PC-9 (cell line): ENCODE measurements around the gene MECP2. TPM values are rescaled to one million over a fixed set of nuclear protein-coding genes. Genes with fewer than 3 reads are reported as not detected.

Experiments used
- BruUV-seq: library from RNA; stranded (reverse); fragments of 400-500 nt; replicated peaks from 2 replicates; lab custom pipeline; 2021; lab: Mats Ljungman, UMichigan
- CTCF ChIA-PET: fragments of 300-600 bp; sonication (Branson Sonifier 250); formaldehyde crosslinking; loops from one replicate; lab custom pipeline; 2022; ENCODE audit warnings: antibody characterized with exemption; lab: Charles Lee
- POLR2A ChIA-PET: fragments of 300-600 bp; sonication (Branson Sonifier 250); formaldehyde crosslinking; loops from one replicate; lab custom pipeline; 2022; ENCODE audit warnings: antibody characterized with exemption; ENCODE audit not compliant: unreplicated experiment; lab: Charles Lee
- DNase-seq, 2 experiments: peaks; one replicate each; pipeline versions ENCODE4 v3.0.0 to v3.0.0-alpha.2; 2015 to 2022; ENCODE audit warnings: mixed read lengths in 1 of 2
- H2AFZ ChIP-seq: fragments of 200-600 bp; sonication (generic); 2 replicates; pipeline ENCODE4 v1.8.1; 2017; ENCODE audit warnings: antibody characterized with exemption
- H3F3A ChIP-seq: fragments of 200-600 bp; sonication (generic); 2 replicates; pipeline ENCODE4 v1.8.1; 2017; ENCODE audit warnings: antibody characterized with exemption, mild to moderate bottlenecking, low read depth; ENCODE audit not compliant: insufficient read depth
- H3K27ac ChIP-seq: fragments of 200-600 bp; sonication (generic); 2 replicates; pipeline ENCODE4 v1.6.1; 2016; ENCODE audit warnings: mixed run types
- H3K27me3 ChIP-seq: fragments of 200-600 bp; sonication (generic); 2 replicates; pipeline ENCODE4 v1.6.1; 2016; ENCODE audit warnings: low read depth, mixed run types; ENCODE audit not compliant: insufficient read depth
- H3K36me3 ChIP-seq: fragments of 200-600 bp; sonication (generic); 2 replicates; pipeline ENCODE4 v1.6.1; 2016; ENCODE audit warnings: low read depth, mixed run types
- H3K4me1 ChIP-seq: fragments of 200-600 bp; sonication (generic); replicated peaks from 2 replicates; pipeline ENCODE4 v1.6.1; 2016; ENCODE audit warnings: mixed run types; ENCODE audit not compliant: insufficient read depth
- H3K4me2 ChIP-seq: fragments of 200-600 bp; sonication (generic); 2 replicates; pipeline ENCODE4 v1.6.1; 2017; ENCODE audit warnings: mixed run types
- H3K4me3 ChIP-seq: fragments of 200-600 bp; sonication (generic); 2 replicates; pipeline ENCODE4 v1.6.1; 2016; ENCODE audit warnings: mixed run types
- H3K79me2 ChIP-seq: fragments of 200-600 bp; sonication (generic); 2 replicates; pipeline ENCODE4 v1.6.1; 2017; ENCODE audit warnings: low read depth, mixed run types
- H3K9me2 ChIP-seq: fragments of 200-600 bp; sonication (generic); 2 replicates; pipeline ENCODE4 v1.8.1; 2017; ENCODE audit warnings: mild to moderate bottlenecking; ENCODE audit not compliant: insufficient read depth
- H3K9me3 ChIP-seq: fragments of 200-600 bp; sonication (generic); 2 replicates; pipeline ENCODE4 v1.8.1; 2016; ENCODE audit warnings: low read depth; ENCODE audit not compliant: insufficient read depth
- H4K20me1 ChIP-seq: fragments of 200-600 bp; sonication (generic); 2 replicates; pipeline ENCODE4 v1.8.1; 2017; ENCODE audit not compliant: insufficient read depth
- CTCF ChIP-seq: fragments of 200-600 bp; sonication (generic); conservative IDR thresholded peaks from 2 replicates; pipeline ENCODE4 v1.6.1; 2017; ENCODE audit warnings: mixed run types, antibody characterized with exemption, mild to moderate bottlenecking, moderate library complexity
- EZH2 ChIP-seq: fragments of 200-600 bp; sonication (generic); IDR thresholded peaks from 2 replicates; pipeline ENCODE4 v1.8.0; 2017; ENCODE audit warnings: antibody characterized with exemption, low read depth
- intact Hi-C: fragments of 100-400 bp; cut with micrococcal nuclease; formaldehyde crosslinking; loops from one replicate; pipeline ENCODE4 v1.10.0; 2022; ENCODE audit not compliant: unreplicated experiment
- total RNA-seq: library from RNA; stranded (reverse); gene quantifications from 2 replicates; pipeline ENCODE4 v1.2.3, GENCODE V29; 2021

MECP2 gene
- total RNA-seq, 1 experiment from 2014 or later: 85.6 TPM

DNA sequence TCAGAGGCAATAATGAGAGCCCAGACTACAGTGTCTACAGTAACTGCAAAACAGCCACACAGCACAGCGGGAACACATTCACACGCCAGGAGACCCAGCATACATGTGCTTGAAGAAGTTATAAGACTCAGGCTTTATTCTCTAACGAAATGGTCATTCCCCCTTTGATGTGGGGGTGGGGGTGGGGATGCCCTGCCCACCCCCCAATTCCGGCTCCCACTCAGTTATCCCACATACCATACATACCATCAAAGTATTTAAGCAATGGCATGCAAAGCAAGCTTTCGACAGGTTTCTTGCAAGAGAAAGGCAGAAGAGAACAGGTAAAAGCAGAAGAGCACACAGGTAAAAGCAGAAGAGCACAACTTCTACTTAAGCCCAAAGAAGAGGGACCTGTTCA, 3.6 kb downstream of the MECP2 start:
- H3K36me3 ChIP-seq: 0 out of 2 replicates have a peak, but pooled peaks cover 5% of the 10 kb centered on the region
- H3K4me1 ChIP-seq: 0 out of 2 replicates have a peak, but pooled peaks cover 14% of the 10 kb centered on the region
- H3F3A ChIP-seq: no peaks in the 10 kb centered on the region
- no TSS peak for BruUV-seq
- peaks cover 53% of the 10 kb centered on the region for H4K20me1 ChIP-seq
- H3K9me2 ChIP-seq: no peaks in the 10 kb centered on the region
- H3K27me3 ChIP-seq: no peaks in the 10 kb centered on the region
- POLR2A ChIA-PET: no interaction called here
- no peaks in the 10 kb centered on the region for H3K9me3 ChIP-seq
- H3K4me2 ChIP-seq: no peak overlapping the region
- no peak for TF ChIP-seq EZH2
- TF ChIP-seq CTCF: no peak
- CTCF ChIA-PET: interaction anchor here (0.7 kb wide), 1 partner anchor 655 kb away, joined by 6 read pairs; no protein-coding TSS in a partner anchor
- no peak overlapping the region for H2AFZ ChIP-seq
- no peak overlapping the region for H3K27ac ChIP-seq
- H3K79me2 ChIP-seq: peaks cover 79% of the 10 kb centered on the region
- no peak overlapping the region for H3K4me3 ChIP-seq
- DNase-seq: no peak
- intact Hi-C loops: no loop called here

DNA sequence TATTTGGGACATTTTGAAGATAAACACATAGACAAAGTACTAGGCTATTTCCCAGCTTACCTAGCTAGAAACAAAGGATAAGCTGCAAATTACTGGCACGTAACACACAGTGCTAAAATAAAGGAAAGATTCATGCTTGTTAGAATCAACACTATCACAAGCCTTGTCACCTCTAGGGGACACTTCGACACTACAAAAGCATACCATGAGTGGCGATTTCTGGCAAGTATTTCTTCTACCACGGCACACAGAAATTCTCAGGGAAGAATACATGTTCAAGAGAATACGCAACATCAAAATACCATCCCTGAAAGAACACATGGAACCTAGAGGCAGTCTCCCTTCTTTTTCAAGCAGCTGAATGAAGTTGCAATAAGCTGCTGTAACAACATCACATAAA, 5.1 kb downstream of the MECP2 start:
- no peaks in the 10 kb centered on the region for H3K9me3 ChIP-seq
- no peak for TF ChIP-seq CTCF
- TF ChIP-seq EZH2: no peak
- no TSS peak for BruUV-seq
- no peak overlapping the region for H3K4me2 ChIP-seq
- no peak overlapping the region for H3K4me3 ChIP-seq
- 0 out of 2 replicates have a peak, but pooled peaks cover 17% of the 10 kb centered on the region for H3K4me1 ChIP-seq
- peaks cover 56% of the 10 kb centered on the region for H4K20me1 ChIP-seq
- H3K9me2 ChIP-seq: no peaks in the 10 kb centered on the region
- no peaks in the 10 kb centered on the region for H3K27me3 ChIP-seq
- CTCF ChIA-PET: no interaction called here
- H3F3A ChIP-seq: no peaks in the 10 kb centered on the region
- H3K27ac ChIP-seq: no peak overlapping the region
- POLR2A ChIA-PET: interaction anchor here (0.6 kb wide), 1 partner anchor 981 kb away, joined by 3 read pairs; no protein-coding TSS in a partner anchor
- no peak overlapping the region for H2AFZ ChIP-seq
- no peak for DNase-seq
- peaks cover 91% of the 10 kb centered on the region for H3K79me2 ChIP-seq
- intact Hi-C loops: no loop called here
- H3K36me3 ChIP-seq: 0 out of 2 replicates have a peak, but pooled peaks cover 5% of the 10 kb centered on the region

DNA sequence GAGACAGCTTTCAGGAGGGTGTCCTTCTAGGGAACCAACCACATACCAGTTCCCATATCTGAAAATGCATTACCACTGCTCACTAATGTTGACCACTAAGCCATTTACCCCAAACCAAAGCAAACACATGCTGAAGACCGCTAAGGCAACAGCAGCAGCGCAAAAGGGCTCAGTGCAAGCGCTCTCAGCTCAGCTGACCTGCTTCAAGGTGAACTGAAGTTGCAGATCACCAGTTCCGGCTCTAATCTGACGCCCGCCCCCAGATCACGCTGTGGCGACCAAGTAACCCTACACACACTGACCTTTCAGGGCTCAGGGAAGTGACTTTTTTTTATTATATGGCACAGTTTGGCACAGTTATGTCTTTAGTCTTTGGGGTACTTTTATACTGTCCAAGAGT, 5.8 kb downstream of the MECP2 start:
- Histone ChIP-seq H3K79me2 (peaks cover 93% of the 10 kb centered on the region), H3K4me3 (no peak overlapping the region), H3K4me1 (0 out of 2 replicates have a peak, but pooled peaks cover 17% of the 10 kb centered on the region), H3K27ac (no peak overlapping the region), H4K20me1 (peaks cover 58% of the 10 kb centered on the region), H3K4me2 (no peak overlapping the region), H3K9me2 (no peaks in the 10 kb centered on the region), H3K27me3 (no peaks in the 10 kb centered on the region), H3F3A (no peaks in the 10 kb centered on the region), H2AFZ (no peak overlapping the region), H3K9me3 (no peaks in the 10 kb centered on the region), H3K36me3 (0 out of 2 replicates have a peak, but pooled peaks cover 5% of the 10 kb centered on the region)
- ChIA-PET CTCF (no interaction called here), POLR2A (interaction anchor here (0.6 kb wide), 1 partner anchor 982 kb away, joined by 3 read pairs; no protein-coding TSS in a partner anchor)
- TF ChIP-seq CTCF: no peak
- no peak for TF ChIP-seq EZH2
- BruUV-seq: no TSS peak
- intact Hi-C loops: no loop called here
- no peak for DNase-seq
